SIG-M5 treated with dmso at 0.1 percent for 504 hours (cell line): ENCODE measurements around the gene TIMP2.
"Not testable (repeated sequence)": the region's sequence is repeated elsewhere in the genome, so short reads cannot be mapped to it uniquely, and the experiment has no call there.

Source experiments
- DNase-seq: peaks from one replicate; lab custom pipeline; 2025; ENCODE audit not compliant: unreplicated experiment; lab: John Stamatoyannopoulos, UW

Gene TIMP2

DNA sequence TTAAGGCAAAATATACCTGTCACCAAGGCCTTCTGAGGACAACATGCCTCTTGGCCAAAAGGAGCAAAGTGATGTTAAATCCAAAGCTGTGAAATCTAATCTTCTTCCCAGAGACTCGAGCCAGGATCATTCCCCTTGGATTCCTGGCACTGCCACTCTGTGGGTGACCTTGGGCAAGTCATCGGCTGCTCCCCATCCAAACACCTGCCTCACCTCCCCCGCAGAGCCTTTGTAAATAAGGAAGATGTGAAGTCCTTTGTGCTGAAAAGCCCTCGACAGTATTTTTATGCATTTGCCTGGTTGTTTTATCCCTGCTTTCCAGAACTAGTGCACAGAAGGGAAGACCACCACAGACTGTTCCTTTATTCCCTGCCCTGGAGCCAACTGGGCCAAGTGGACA, 16.8 kb downstream of the TIMP2 start:
- DNase-seq, result no peak

DNA sequence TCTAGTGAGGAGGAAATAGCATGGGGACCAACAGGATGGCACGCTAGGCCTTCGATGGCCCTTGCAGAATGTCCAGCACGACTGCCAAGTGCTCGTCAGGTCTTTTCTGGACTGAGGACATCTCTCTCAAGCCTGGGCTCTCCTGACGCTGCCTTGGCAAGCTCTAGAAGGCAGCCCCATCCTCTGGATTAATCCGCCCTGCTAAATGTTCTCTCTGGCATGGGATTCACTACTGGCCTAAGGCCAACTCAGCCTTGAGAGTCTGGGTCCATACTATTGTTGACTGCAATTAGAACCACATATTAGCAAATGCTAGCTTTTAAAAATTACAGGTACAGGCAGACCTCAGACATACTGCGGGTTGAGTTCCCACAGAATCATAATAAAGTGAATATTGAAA, 19.6 kb downstream of the TIMP2 start:
- no peak for DNase-seq

DNA sequence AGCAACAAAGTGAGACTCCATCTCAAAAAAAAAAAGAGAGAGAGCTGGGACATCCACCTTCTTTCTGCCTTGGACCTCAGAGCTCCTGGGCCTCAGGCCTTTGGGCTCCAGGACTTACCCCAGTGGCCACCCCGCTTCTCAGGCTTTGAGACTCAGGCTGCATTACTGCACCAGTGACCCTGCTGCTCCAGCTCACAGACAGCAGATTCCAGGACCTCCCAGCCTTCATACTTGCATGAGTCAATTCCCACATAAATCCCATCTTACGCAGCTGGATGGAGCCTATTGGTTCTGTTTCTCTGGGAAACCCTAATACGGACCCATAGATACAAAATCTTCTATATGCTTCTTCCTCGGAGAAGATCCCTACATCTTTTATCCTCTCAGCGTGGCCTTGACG, 20.1 kb downstream of the TIMP2 start:
- no peak for DNase-seq

DNA sequence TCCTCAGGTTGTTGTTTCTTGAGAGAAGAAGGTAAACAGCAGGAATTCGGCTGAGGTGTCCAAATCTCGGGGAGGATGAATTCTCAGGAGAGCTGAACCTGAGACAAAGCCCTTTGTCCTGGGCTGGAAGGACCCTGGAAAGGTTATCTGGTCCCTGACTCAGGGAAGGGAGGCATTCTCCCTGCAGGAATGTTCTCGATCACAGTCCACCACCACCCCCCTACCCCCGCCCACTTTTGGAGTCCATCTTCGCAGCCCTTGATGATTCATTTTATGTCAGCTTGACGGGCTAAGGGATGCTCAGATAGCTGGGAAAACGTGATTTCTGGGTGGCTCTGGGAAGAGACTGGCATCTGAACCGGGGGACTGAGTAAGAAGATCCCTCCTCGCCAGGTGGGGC, 20.8 kb downstream of the TIMP2 start:
- no peak for DNase-seq

DNA sequence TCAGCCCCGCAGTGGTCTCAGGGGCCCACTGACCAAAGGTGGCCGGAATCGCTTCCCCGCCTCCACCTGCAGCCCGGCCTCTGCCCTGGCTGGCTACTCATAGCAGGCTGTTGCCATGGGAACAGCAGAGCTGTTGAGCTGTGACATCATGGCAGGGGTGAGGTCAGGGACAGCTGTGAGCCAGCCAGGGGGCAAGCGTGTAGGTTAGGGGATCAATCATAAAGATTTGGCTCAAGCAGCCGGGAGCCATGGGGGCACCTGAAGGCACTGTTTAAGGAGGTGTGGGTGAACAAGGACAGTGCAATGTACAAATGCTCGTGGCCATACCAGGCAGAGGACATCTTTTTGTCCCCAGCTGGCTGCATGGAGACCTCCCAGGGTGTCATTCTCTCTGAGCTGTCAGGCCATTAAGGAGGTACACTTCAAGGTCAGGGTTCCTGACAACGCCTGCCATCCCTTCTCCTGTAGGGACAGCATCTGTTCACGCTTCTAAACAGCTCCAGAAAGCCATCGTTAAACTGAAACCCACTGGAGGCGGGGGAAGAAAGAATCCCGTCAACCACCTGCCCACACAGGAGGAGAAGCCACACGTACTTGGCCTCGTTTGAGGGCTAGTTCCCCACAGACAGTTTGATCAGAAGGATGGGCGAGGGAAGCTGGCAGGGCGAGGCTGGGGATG, 21.9 kb downstream of the TIMP2 start, which contains the start of gene CEP295NL:
TSS of gene CEP295NL (minus strand) at position 101 of the 679 bp plus-strand sequence. CDS start 1,373 bp downstream, outside the sequence.
- no peak for DNase-seq

DNA sequence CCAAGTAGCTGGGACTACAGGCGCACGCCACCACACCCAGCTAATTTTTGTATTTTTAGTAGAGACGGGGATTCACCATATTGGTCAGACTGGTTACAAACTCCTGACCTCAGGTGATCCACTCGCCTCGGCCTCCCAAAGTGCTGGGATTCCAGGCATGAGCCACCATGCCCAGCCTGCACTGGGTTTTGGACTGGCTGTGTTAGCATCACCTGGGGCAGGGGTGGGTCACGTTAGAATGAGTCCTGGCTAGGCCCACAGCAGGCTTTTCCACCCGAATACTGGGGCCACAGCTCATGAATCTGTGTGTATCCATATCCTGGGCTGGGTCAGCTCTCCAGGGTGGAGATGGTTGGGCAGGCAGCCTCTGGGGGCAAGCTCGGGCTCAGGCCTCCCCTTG, 23.0 kb downstream of the TIMP2 start:
- not testable (repeated sequence) for DNase-seq

DNA sequence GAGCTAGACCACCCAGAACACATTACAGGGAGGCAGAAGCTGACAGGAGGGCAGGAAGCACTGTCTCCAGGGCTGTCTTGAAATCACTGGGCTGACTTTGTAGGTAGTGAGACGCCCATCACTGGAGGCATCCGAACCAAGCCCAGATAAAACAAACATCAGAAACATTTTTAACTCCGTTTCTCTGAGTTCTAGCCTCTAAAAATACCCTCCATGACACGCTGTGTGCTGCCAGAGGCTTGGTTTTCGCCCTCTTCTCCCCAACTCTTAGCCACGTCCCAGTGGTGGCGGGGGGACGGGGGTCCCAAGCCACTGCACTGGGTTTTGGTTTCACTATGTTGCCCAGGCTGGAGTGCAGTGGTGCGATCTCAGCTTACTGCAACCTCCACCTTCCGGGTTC, 23.4 kb downstream of the TIMP2 start:
- no peak for DNase-seq

DNA sequence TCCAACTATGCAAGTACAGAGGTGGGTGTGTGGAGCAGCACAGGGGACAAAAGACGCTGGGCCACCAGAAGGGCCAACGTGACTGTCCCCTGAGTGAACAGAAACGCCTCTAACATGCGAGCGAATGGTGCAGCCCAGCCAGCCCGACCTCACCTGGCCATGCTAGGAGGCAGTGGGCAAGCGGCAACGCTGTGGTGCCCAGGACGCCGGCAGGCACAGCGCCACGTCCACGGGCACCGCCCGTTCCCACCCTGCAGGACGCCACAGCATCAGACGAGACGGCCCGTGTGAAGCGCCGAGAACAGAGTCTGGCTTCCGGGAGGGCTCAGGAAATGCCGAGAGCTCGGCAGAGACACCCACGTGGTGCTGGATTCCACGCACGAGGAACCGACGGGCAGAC, 24.4 kb downstream of the TIMP2 start:
- no peak for DNase-seq

DNA sequence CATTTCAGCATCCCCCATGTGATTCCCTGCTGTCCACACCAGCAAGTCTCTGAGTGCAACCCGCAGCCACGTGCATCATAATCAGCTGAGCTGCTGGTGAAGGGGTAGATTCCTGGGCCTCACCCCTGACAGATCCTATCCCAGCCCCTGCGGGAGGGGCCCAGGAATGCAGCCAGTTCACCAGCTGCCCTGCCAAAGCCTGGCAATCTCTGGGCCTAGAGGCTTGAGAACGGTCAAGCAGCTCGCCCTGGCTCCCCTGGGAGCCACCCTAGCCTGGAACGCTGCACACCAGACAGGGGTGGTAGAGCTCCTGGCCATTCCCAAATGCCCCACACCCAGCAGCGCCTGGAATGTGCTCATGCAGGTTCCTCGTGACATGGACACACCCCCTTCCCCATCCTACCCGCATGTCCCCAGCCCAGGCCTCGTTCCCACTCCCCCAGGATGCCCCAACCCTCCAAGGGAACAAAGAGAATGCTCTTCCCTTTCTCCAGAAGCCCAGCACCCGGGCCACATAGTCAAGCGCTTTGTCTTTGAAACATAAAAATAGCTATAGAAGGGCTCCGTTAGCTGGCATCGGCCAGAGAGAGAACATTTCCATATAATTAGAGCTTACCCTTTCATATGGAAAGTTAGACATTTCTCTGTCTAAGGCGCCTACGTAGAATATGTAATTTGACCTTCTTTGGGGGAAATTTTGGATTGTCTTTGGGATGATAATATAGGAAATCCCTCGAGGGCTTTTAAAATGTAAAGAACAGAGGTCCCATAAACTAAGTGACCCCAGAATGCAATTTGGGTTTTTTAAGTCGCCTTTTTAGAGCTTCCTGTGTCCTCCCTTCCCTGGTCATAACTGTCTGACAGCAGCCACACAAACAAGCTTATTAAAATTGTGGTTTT, 25.6 kb downstream of the TIMP2 start:
- DNase-seq, result no peak

DNA sequence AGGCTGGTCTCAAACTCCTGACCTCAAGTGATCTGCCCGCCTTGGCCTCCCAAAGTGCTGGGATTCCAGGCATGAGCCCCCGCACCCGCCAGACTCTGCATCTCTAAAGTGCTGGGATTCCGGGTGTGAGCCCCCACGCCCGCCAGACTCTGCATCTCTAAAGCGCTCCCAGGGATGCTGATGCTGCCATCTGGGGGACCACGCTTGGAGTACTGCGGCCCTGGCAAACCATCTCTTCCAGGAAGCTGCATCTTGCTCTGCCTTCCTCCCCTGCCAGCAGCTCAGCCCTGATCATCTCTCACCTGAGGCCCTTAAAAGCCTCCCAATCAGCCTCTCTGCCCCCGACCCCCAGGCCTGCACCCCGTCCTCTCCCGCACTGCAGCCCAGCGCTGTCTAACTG, 26.2 kb downstream of the TIMP2 start:
- DNase-seq, result no peak

DNA sequence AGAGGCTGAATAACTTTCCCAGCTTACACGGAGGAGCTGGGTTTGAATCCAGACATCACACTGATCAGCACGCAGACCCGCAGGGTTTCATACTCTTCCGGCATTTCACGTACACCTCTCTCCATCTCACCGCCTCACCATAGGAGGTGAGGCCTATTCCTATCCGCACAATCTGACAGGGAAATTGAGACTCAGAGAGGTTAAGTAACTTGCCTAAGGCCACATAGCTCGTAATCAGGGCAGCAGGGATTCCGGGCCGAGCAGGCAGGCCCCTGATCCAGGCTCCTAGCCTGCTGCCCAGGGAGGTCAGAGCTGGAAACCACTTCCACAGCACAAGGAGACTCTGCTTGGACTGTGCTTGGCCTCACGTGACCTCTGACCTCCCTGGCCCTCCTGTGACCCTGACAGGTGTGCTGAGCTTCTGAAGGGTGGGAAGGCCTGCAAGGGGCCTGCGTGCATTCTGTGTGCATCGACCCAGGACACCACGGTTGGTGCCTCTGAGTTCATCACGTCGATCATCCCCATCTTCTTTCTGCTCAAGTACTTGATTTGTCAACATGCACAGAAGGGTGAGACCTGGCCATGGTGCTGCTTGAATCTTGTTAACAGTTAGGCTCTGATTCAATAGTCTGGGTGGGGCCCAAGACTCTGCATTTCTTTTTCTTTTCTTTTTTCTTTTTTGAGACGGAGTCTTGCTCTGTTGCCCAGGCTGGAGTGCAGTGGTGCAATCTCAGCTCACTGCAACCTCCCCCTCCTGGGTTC, 26.9 kb downstream of the TIMP2 start:
- DNase-seq, result no peak

DNA sequence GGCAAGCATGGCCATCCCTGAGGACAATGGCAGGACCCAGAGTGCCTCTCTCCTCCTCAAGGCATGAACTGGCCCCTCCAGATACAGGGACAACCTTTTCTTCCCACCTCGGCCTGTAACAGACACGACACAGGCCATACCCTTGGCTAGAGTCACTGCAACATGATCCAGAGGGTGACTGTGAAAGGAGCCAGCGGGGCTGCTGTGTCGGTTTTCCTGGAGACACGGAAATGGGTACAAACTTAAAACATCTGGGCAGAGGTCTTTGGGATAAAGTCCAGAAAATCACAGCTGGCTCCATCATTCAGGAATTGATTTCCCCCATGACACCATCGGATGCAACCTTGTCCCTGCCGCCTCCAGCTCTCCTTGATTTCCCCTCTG, 27.5 kb downstream of the TIMP2 start:
- no peak for DNase-seq

DNA sequence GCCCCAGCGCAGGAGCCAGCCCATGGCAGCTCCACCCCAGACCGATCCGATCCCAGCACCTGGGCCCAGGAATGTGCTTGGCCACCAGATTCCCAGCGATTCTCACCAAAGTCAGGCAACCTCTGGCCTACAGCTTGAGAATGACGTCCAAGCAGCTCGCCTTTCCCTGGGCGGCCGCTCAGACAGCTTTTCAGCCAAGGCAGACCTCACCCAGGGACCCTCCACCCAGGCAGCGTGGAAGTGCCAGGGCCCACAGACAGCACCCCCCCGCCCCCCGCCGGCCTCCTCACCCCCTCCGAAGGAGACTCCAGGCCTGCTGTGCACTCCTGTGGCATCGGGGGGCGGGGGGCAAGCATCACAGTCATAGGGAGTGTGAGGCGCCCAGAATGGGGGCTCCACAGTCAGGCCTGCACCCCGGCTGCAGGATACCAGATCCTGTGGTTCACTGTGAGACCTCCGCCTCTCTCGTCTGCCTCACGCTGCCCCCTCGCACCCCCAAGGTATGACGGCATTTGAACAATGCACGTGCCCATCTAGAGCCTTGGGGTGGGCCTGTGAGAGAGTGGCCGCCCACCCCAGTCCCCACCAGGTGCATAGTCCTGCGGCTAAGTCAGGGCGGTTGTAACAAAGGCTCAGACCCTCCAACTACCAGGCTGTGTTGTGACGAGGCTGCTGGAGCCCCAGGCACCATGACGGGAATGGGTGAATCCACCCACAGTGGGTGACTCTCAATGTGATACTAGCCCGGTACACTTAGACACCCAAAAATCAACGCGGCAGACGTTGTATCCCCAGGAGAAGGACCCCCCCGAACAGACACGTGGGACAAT, 28.1 kb downstream of the TIMP2 start:
- DNase-seq, result no peak

DNA sequence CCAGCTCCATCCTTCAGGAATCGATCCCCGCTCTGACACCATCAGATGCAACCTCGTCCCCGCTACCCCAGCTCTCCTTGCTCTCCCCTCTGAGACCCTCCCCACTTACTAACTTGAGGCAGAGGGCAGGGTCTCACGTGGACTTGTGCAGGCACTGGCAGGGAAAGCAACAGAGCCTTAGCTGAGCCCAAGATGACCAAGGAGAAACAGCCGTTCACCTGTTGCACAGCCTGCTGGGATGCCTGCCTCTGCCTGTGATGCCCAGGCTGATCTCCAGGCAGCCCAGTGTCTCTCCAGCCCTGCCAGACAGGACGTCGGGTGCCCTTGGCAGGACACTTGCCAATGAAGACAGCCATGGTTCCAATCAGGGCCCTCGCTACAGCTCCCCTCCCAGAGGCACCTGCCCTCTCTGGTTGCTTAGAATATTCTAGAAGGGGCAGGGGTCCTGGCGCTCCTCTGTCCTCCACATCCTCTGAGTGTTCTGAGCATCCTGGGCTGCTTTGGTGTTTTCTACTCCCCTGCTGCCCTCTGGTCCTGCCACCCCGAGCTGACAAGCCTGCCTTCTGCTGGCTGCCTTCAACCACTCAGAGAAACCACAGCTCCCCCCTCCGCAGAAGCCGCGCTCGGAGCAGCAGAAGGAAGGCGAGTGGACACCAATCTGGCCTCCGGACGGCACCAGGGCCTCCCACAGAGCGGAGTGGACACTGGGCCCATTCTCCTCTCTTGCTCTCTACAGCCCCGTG, 28.9 kb downstream of the TIMP2 start:
- no peak for DNase-seq

DNA sequence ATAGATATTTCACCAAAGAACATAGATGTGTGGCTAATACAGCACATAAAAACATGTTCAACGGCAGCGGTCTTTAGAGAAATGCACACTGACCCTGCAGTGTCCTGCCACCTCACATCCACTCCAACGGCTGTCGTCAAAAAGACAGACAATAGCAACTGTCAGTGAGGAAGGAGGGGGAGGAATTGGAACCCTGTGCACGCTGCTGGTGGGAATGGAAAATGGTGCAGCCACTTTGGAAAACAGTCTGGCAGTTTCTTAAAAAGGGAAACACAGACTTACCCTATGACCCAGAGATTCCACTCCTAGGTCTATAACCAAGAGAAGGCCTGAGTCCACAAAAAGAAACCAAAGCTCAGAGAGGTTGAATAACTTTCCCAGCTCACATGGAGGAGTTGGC, 29.9 kb downstream of the TIMP2 start:
- DNase-seq, result no peak

DNA sequence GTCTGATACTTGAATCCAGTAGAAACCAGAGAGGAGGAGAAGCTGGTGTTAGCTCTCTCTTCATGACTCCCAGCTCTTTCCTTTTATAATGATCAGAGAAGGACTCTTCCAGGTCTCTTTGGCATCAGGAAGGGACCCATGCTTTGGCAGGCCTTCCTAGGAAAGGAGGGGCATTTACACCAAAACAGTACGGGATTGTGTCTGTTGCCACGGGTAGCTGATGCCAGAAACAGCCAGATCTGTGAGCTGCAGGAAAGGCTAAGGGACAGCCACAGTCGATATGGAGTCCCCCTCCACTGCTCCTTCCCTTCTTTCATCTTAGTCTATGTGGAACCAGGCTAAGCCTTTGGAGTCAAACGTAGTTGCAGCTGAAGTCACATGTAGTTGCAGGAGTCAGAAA, 31.5 kb downstream of the TIMP2 start:
- DNase-seq, result no peak

DNA sequence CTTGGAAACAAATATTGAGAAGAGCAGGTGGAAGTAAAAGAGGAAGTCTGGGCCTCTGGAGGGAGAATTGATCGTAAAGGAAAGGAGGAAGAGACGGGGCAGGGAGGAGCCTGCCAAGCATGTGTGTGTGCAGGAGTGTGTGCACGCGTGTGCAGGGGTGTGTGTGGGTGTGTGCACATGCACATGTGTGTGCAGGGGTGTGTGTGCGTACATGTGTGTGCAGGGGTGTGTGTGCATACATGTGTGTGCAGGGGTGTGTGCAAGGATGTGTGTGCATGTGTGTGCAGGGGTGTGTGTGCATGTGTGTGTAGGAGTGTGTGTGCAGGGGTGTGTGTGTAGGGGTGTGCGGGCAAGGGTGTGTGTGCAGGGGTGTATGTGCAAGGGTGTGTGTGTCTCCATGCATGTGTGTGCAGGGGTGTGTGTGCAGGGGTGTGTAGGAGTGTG, 32.2 kb downstream of the TIMP2 start:
- peak; percentile 68 for DNase-seq

DNA sequence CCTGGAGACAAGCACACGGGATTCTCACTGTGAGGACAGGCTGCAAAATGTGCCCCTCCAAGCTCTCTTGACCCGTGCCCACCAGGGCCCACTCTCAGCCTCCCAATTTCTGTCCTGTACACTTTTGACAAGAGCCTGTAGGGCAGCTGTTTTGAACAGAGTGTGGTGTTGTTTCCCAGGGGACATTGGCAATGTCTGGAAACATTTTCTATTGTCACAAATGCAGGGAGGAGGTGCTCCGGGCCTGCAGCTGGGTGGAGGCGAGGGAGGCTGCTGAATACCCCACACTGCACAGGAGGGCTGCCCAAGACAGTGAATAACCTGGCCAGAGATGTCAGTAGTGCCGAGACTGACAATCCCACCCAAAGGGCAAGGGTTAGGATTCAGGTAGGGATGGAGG, 32.7 kb downstream of the TIMP2 start:
- DNase-seq, result no peak

DNA sequence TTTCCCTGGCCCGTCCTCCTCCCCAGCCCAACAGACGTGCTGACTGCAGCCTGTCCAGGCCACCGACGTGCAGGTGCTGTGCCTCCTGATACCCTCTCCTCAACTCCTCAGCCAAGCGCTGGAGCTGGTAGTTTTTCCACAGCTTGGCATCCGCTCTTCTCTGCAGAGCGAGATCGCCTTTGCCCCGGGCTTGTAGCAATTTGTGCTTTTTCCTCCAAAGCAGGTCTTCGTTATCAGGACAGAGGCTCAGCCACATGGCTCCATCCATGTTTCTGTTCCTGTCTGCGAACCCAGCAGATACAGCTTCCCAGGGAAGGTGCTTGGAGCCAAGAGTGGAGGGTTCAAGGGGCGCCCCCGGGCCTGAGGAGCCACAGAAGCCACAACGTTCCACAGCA, 33.1 kb downstream of the TIMP2 start:
- DNase-seq, result no peak

DNA sequence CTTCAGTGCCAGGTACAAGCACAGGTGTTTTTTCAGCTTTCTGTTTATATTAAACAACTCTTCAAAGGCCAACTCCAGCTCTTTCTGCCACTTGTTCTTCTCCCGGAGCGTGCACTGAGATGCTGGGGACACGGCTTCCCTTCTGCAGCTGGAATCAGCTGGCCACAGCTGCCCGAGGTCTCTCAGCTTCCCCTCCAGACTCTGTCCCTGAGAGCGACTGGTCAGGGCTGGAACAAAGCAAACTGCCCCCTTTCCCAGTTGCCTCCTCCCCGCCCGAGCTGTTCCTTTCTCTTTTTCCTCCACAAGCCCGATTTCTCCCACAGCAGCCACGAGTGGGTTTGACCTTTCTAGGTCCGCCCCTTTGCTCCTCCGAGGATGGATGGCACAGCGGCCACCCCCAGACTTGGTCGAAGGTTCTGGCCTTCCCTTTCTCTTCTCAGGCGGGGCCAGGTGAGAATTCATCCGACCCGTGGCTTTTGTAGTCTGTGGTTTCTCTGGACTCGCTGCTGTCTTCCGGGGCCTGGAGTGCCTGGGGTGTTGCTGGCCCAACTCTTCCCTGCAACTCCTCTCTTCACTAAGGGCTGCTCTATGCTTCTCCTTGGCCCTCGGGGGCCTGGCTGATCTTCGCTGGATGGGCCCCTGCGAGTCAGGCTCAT, 33.7 kb downstream of the TIMP2 start:
- no peak for DNase-seq
